ENCODE data around the gene HSPH1. TPM values are rescaled to one million over a fixed set of nuclear protein-coding genes. Genes with fewer than 3 reads are reported as not detected.

The HSPH1 gene
- total and polyA plus RNA-seq, 2 of the 13 experiments (the other 11 are each of a cell fraction or from before 2014, with no cell fraction given) = 13.0 to 62.9 TPM

GRCh38 chr13:31167490-31167889 lies 5.8 kb upstream of the HSPH1 start (continued):
- TF ChIP-seq ZNF839 (CRISPR knock-in tag; IDR thresholded peaks at IDR 0.05; ENCODE audit: borderline replicate concordance) (no peak), MXD4 (CRISPR knock-in tag; IDR thresholded peaks at IDR 0.05) (no peak), KAT2B (IDR thresholded peaks at IDR 0.05; ENCODE audit: borderline replicate concordance, low read depth, low read length) (no peak), ZNF354B (CRISPR knock-in tag; IDR thresholded peaks at IDR 0.05) (no peak), RERE (CRISPR knock-in tag; IDR thresholded peaks at IDR 0.05; ENCODE audit: low read depth) (no peak), ZNF512B (CRISPR knock-in tag; IDR thresholded peaks at IDR 0.05; ENCODE audit: borderline replicate concordance) (no peak), ZNF232 (CRISPR knock-in tag; IDR thresholded peaks at IDR 0.05; ENCODE audit: borderline replicate concordance) (no peak), CCAR2 (optimal IDR thresholded peaks at IDR 0.05; ENCODE audit: low read depth, low read length) (no peak), HMG20B (CRISPR knock-in tag; conservative IDR thresholded peaks at IDR 0.05) (no peak), ZNF569 (CRISPR knock-in tag; IDR thresholded peaks at IDR 0.05; ENCODE audit: borderline replicate concordance) (no peak), SP5 (CRISPR knock-in tag; IDR thresholded peaks at IDR 0.05; ENCODE audit: borderline replicate concordance, low read depth) (no peak), ZNF329 (CRISPR knock-in tag; IDR thresholded peaks at IDR 0.05; ENCODE audit: low read depth) (no peak), PAXIP1 (CRISPR knock-in tag; conservative IDR thresholded peaks at IDR 0.05) (peak; percentile 45; the same call in 1 of the 2 replicates)
- TF ChIP-seq, protein P1, sequence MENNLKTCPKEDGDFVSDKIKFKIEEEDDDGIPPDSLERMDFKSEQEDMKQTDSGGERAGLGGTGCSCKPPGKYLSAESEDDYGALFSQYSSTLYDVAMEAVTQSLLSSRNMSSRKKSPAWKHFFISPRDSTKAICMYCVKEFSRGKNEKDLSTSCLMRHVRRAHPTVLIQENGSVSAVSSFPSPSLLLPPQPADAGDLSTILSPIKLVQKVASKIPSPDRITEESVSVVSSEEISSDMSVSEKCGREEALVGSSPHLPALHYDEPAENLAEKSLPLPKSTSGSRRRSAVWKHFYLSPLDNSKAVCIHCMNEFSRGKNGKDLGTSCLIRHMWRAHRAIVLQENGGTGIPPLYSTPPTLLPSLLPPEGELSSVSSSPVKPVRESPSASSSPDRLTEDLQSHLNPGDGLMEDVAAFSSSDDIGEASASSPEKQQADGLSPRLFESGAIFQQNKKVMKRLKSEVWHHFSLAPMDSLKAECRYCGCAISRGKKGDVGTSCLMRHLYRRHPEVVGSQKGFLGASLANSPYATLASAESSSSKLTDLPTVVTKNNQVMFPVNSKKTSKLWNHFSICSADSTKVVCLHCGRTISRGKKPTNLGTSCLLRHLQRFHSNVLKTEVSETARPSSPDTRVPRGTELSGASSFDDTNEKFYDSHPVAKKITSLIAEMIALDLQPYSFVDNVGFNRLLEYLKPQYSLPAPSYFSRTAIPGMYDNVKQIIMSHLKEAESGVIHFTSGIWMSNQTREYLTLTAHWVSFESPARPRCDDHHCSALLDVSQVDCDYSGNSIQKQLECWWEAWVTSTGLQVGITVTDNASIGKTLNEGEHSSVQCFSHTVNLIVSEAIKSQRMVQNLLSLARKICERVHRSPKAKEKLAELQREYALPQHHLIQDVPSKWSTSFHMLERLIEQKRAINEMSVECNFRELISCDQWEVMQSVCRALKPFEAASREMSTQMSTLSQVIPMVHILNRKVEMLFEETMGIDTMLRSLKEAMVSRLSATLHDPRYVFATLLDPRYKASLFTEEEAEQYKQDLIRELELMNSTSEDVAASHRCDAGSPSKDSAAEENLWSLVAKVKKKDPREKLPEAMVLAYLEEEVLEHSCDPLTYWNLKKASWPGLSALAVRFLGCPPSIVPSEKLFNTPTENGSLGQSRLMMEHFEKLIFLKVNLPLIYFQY (CRISPR knock-in tag; IDR thresholded peaks at IDR 0.05; ENCODE audit: borderline replicate concordance) = no peak

Measured in HepG2 (cell line).